ENCODE measurements around the gene SUV39H2. TPM values are rescaled to one million over a fixed set of nuclear protein-coding genes. Genes with fewer than 3 reads are reported as not detected.

Gene SUV39H2
- total and polyA plus RNA-seq, 2 experiments from 2014 or later = 8.0 to 15.5 TPM

GRCh38 chr10:14926061-14926470, 47.4 kb downstream of the SUV39H2 start:
- Histone ChIP-seq H3K27me3 (no peaks in the 10 kb centered on the region), H4K20me1 (ENCODE audit: insufficient read depth, poor library complexity, severe bottlenecking) (no peaks in the 10 kb centered on the region), H3K9me3 (ENCODE audit: low read depth) (no peaks in the 10 kb centered on the region), H3K4me3 (no peak overlapping the region), H2AFZ (no peak overlapping the region), H3K4me2 (no peak overlapping the region), H3K36me3 (replicated peaks; ENCODE audit: insufficient read depth, low read depth) (peaks cover 4% of the 10 kb centered on the region), H3K4me1 (ENCODE audit: insufficient read depth) (peaks cover 7% of the 10 kb centered on the region), H3K27ac (peak overlapping the region; percentile 87), H3K9me2 (replicated peaks; ENCODE audit: insufficient read depth) (no peaks in the 10 kb centered on the region), H3K79me2 (no peaks in the 10 kb centered on the region)
- peak; percentile 71 for DNase-seq (ENCODE audit: low spot score)
- 73% methylated on average over 8 of the region's 8 CpGs for WGBS (ENCODE audit: low lambda C conversion rate, missing lambda C conversion rate)
- TF ChIP-seq EZH2 (IDR thresholded peaks at IDR 0.05; ENCODE audit: borderline replicate concordance) (no peak), CTCF (IDR thresholded peaks at IDR 0.05; ENCODE audit: poor library complexity) (no peak), EZH2phosphoT487 (IDR thresholded peaks at IDR 0.05; ENCODE audit: low read depth, severe bottlenecking, unreplicated experiment) (no peak)

- no peaks in the 10 kb centered on the region for H3K27me3 ChIP-seq
- H3K9me3 ChIP-seq (ENCODE audit: low read depth) = no peaks in the 10 kb centered on the region
- H3K79me2 ChIP-seq = no peaks in the 10 kb centered on the region
- H3K36me3 ChIP-seq (replicated peaks; ENCODE audit: insufficient read depth, low read depth) = peaks cover 4% of the 10 kb centered on the region
- H3K9me2 ChIP-seq (replicated peaks; ENCODE audit: insufficient read depth) = no peaks in the 10 kb centered on the region
- no peak overlapping the region for H2AFZ ChIP-seq
- 99% methylated on average over 13 of the region's 13 CpGs for WGBS (ENCODE audit: low lambda C conversion rate, missing lambda C conversion rate)
- no peak for TF ChIP-seq CTCF (IDR thresholded peaks at IDR 0.05; ENCODE audit: poor library complexity)
- no peak for TF ChIP-seq EZH2phosphoT487 (IDR thresholded peaks at IDR 0.05; ENCODE audit: low read depth, severe bottlenecking, unreplicated experiment)
- no peak for TF ChIP-seq EZH2 (IDR thresholded peaks at IDR 0.05; ENCODE audit: borderline replicate concordance)
- peak overlapping the region; percentile 87 for H3K27ac ChIP-seq
- H3K4me3 ChIP-seq = no peak overlapping the region
- no peak overlapping the region for H3K4me2 ChIP-seq
- DNase-seq (ENCODE audit: low spot score) = no peak
- peaks cover 7% of the 10 kb centered on the region for H3K4me1 ChIP-seq (ENCODE audit: insufficient read depth)
- H4K20me1 ChIP-seq (ENCODE audit: insufficient read depth, poor library complexity, severe bottlenecking) = no peaks in the 10 kb centered on the region
Observed at GRCh38 chr10:14926722-14927416, 48.2 kb downstream of the SUV39H2 start.

DNA sequence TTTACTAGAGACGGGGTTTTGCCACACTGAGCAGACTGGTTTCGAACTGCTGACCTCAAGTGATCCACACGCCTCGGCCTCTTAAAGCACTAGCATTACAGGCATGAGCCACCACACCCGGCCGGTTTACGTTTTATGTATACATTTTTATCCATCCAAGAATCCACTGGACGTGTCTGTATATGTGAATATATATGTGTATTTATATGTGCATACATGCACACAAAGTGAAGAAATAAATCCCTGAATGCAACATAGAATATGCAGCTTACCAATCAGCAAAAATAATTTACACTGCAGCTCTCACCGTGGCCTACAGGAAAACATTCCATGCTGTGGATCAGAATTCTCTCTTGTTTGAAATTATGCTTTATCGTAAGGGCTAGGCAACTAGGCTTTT, 51.9 kb downstream of the SUV39H2 start:
- DNase-seq (ENCODE audit: low spot score) = no peak
- Histone ChIP-seq H3K9me3 (ENCODE audit: low read depth) (no peaks in the 10 kb centered on the region), H3K79me2 (no peaks in the 10 kb centered on the region), H3K4me2 (no peak overlapping the region), H3K27me3 (no peaks in the 10 kb centered on the region), H3K27ac (no peak overlapping the region), H3K4me3 (no peak overlapping the region), H4K20me1 (ENCODE audit: insufficient read depth, poor library complexity, severe bottlenecking) (no peaks in the 10 kb centered on the region), H3K9me2 (replicated peaks; ENCODE audit: insufficient read depth) (no peaks in the 10 kb centered on the region), H3K4me1 (ENCODE audit: insufficient read depth) (peaks cover 7% of the 10 kb centered on the region), H3K36me3 (replicated peaks; ENCODE audit: insufficient read depth, low read depth) (no peaks in the 10 kb centered on the region), H2AFZ (no peak overlapping the region)
- 98% methylated on average over 10 of the region's 10 CpGs for WGBS (ENCODE audit: low lambda C conversion rate, missing lambda C conversion rate)
- TF ChIP-seq EZH2 (IDR thresholded peaks at IDR 0.05; ENCODE audit: borderline replicate concordance) (no peak), CTCF (IDR thresholded peaks at IDR 0.05; ENCODE audit: poor library complexity) (no peak), EZH2phosphoT487 (IDR thresholded peaks at IDR 0.05; ENCODE audit: low read depth, severe bottlenecking, unreplicated experiment) (no peak)

Data from hepatocyte (in vitro differentiated cells).